ENCODE measurements around the gene NFKBIL1.

DNA sequence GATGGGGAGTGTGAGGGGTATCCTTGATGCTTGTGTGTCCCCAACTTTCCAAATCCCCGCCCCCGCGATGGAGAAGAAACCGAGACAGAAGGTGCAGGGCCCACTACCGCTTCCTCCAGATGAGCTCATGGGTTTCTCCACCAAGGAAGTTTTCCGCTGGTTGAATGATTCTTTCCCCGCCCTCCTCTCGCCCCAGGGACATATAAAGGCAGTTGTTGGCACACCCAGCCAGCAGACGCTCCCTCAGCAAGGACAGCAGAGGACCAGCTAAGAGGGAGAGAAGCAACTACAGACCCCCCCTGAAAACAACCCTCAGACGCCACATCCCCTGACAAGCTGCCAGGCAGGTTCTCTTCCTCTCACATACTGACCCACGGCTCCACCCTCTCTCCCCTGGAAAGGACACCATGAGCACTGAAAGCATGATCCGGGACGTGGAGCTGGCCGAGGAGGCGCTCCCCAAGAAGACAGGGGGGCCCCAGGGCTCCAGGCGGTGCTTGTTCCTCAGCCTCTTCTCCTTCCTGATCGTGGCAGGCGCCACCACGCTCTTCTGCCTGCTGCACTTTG is 28.0 kb downstream of the NFKBIL1 start, which contains the start of gene TNF:
- TF ChIP-seq CTCF (IDR thresholded peaks at IDR 0.05) (no peak), POLR2A (IDR thresholded peaks at IDR 0.05) (no peak)
